Measurements from ENCODE around the gene GPRC5A.

The GPRC5A gene

DNA sequence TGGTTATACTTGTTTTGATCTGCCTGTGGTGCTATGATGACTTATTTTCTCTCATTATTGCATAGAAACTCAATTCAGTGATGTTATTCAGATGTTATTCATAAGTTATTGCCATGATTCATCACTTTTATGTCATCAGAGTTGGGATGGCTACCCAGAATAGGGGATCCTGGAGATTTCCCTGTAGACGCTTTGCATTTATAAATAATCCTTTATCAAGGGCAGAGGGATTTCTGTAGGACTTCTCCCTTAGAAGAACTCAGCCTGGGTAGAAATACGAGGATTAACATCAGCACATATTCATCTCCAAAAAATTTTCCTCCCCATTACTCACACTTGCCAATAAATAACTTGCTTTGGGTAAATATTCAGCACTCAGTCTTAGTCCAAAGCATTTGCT lies 4.9 kb downstream of the GPRC5A start:
- no peaks in the 10 kb centered on the region for H3F3A ChIP-seq (ENCODE audit: insufficient read depth, low read length)
- H3K4me2 ChIP-seq (ENCODE audit: low read length): no peak overlapping the region
- no peaks in the 10 kb centered on the region for H3K9me3 ChIP-seq (ENCODE audit: low read length)
- H3K36me3 ChIP-seq (ENCODE audit: insufficient read depth, low read length): no peaks in the 10 kb centered on the region
- no peak overlapping the region for H3K4me3 ChIP-seq (ENCODE audit: low read depth, low read length, poor library complexity, severe bottlenecking)
- H4K20me1 ChIP-seq (ENCODE audit: insufficient read depth, low read length): no peaks in the 10 kb centered on the region
- no peak overlapping the region for H2AFZ ChIP-seq (ENCODE audit: low read length)
- H3K4me1 ChIP-seq (ENCODE audit: insufficient read depth, low read length, severe bottlenecking): no peaks in the 10 kb centered on the region
- H3K79me2 ChIP-seq (ENCODE audit: insufficient read depth, low read length): no peaks in the 10 kb centered on the region
- H3K9me2 ChIP-seq (ENCODE audit: low read depth, low read length): no peaks in the 10 kb centered on the region
- H3K27ac ChIP-seq (ENCODE audit: low read depth, low read length, poor library complexity, severe bottlenecking): no peak overlapping the region
- H3K27me3 ChIP-seq (ENCODE audit: insufficient read depth, low read length): peaks cover 7% of the 10 kb centered on the region; the same call in 1 of the 2 replicates
- no peak for TF ChIP-seq EZH2 (IDR thresholded peaks at IDR 0.05; ENCODE audit: borderline replicate concordance, low read length)
- TF ChIP-seq, protein P1, sequence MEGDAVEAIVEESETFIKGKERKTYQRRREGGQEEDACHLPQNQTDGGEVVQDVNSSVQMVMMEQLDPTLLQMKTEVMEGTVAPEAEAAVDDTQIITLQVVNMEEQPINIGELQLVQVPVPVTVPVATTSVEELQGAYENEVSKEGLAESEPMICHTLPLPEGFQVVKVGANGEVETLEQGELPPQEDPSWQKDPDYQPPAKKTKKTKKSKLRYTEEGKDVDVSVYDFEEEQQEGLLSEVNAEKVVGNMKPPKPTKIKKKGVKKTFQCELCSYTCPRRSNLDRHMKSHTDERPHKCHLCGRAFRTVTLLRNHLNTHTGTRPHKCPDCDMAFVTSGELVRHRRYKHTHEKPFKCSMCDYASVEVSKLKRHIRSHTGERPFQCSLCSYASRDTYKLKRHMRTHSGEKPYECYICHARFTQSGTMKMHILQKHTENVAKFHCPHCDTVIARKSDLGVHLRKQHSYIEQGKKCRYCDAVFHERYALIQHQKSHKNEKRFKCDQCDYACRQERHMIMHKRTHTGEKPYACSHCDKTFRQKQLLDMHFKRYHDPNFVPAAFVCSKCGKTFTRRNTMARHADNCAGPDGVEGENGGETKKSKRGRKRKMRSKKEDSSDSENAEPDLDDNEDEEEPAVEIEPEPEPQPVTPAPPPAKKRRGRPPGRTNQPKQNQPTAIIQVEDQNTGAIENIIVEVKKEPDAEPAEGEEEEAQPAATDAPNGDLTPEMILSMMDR (IDR thresholded peaks at IDR 0.05; ENCODE audit: low read length): no peak
- H3K9ac ChIP-seq (ENCODE audit: low read length): no peak overlapping the region

DNA sequence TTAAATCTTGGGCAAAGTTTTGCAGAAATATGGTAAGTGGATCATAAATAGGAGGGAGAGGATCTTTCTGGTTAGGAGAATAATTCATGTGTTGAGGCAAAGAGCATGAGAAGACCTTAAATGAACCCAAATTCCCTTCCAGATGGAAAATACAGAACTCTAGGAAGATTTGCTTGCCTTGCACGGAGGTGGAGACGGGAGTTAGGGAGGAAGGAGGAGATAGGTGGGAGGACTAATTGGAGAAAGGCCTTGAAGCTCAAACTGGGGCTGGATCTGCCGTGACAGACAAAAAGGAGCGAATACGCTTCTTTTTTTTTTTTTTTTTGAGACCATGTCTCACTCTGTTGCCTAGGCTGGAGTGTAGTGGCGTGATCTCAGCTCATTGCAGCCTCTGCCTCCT lies 5.9 kb downstream of the GPRC5A start:
- H3K9me2 ChIP-seq (ENCODE audit: low read depth, low read length): no peaks in the 10 kb centered on the region

DNA sequence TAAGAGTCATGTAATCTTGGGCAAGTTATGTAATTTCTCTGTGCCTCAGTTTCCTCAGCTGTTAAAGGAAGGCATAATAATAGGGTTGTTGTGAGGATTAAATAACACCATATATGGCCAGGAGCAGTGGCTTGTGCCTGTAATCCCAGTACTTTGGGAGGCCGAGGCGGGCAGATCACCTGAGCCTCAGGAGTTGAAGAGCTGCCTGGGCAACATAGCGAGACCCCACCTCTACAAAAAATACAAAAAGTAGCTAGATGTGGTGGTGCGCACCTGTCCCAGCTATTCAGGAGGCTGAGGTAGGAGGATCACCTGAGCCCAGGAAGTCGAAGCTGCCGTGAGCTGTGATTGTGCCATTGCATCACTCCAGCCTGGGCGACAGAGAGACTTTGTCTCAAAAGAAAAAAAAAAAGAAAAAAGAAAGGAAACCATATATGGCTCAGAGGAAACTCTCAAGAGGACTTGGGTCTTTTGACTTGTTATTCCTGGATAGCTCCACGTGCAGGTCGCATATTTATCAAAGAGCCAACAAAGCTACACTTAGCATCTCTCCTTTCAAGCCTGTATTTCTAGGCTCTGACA lies 6.9 kb downstream of the GPRC5A start:
- Histone ChIP-seq H3K4me2 (ENCODE audit: low read length) (no peak overlapping the region), H3K4me3 (ENCODE audit: low read depth, low read length, poor library complexity, severe bottlenecking) (no peak overlapping the region), H3K27ac (ENCODE audit: low read depth, low read length, poor library complexity, severe bottlenecking) (no peak overlapping the region), H3K9ac (ENCODE audit: low read length) (no peak overlapping the region), H3K79me2 (ENCODE audit: insufficient read depth, low read length) (no peaks in the 10 kb centered on the region), H3K4me1 (ENCODE audit: insufficient read depth, low read length, severe bottlenecking) (no peaks in the 10 kb centered on the region), H2AFZ (ENCODE audit: low read length) (no peak overlapping the region), H4K20me1 (ENCODE audit: insufficient read depth, low read length) (no peaks in the 10 kb centered on the region), H3K27me3 (ENCODE audit: insufficient read depth, low read length) (0 out of 2 replicates have a peak, but pooled peaks cover 3% of the 10 kb centered on the region), H3F3A (ENCODE audit: insufficient read depth, low read length) (no peaks in the 10 kb centered on the region), H3K9me3 (ENCODE audit: low read length) (no peaks in the 10 kb centered on the region), H3K36me3 (ENCODE audit: insufficient read depth, low read length) (no peaks in the 10 kb centered on the region), H3K9me2 (ENCODE audit: low read depth, low read length) (no peaks in the 10 kb centered on the region)
- TF ChIP-seq, protein P1 (IDR thresholded peaks at IDR 0.05; ENCODE audit: low read length): no peak
- TF ChIP-seq EZH2 (IDR thresholded peaks at IDR 0.05; ENCODE audit: borderline replicate concordance, low read length): no peak

More for the DNA sequence above, 5.9 kb downstream of the GPRC5A start:
- Histone ChIP-seq H3K9ac (ENCODE audit: low read length) (no peak overlapping the region), H3K4me3 (ENCODE audit: low read depth, low read length, poor library complexity, severe bottlenecking) (no peak overlapping the region), H3K4me2 (ENCODE audit: low read length) (no peak overlapping the region), H3F3A (ENCODE audit: insufficient read depth, low read length) (no peaks in the 10 kb centered on the region), H3K4me1 (ENCODE audit: insufficient read depth, low read length, severe bottlenecking) (no peaks in the 10 kb centered on the region), H3K27me3 (ENCODE audit: insufficient read depth, low read length) (peaks cover 7% of the 10 kb centered on the region; the same call in 1 of the 2 replicates), H3K9me3 (ENCODE audit: low read length) (no peaks in the 10 kb centered on the region), H3K27ac (ENCODE audit: low read depth, low read length, poor library complexity, severe bottlenecking) (no peak overlapping the region), H3K36me3 (ENCODE audit: insufficient read depth, low read length) (no peaks in the 10 kb centered on the region), H3K79me2 (ENCODE audit: insufficient read depth, low read length) (no peaks in the 10 kb centered on the region), H4K20me1 (ENCODE audit: insufficient read depth, low read length) (no peaks in the 10 kb centered on the region), H2AFZ (ENCODE audit: low read length) (no peak overlapping the region)
- TF ChIP-seq, protein P1 (IDR thresholded peaks at IDR 0.05; ENCODE audit: low read length): no peak
- no peak for TF ChIP-seq EZH2 (IDR thresholded peaks at IDR 0.05; ENCODE audit: borderline replicate concordance, low read length)

All from OCI-LY1 (cell line).